ENCODE results near the gene THSD4.
"Not testable (repeated sequence)": the region's sequence is repeated elsewhere in the genome, so short reads cannot be mapped to it uniquely, and the experiment has no call there.

Gene THSD4

DNA sequence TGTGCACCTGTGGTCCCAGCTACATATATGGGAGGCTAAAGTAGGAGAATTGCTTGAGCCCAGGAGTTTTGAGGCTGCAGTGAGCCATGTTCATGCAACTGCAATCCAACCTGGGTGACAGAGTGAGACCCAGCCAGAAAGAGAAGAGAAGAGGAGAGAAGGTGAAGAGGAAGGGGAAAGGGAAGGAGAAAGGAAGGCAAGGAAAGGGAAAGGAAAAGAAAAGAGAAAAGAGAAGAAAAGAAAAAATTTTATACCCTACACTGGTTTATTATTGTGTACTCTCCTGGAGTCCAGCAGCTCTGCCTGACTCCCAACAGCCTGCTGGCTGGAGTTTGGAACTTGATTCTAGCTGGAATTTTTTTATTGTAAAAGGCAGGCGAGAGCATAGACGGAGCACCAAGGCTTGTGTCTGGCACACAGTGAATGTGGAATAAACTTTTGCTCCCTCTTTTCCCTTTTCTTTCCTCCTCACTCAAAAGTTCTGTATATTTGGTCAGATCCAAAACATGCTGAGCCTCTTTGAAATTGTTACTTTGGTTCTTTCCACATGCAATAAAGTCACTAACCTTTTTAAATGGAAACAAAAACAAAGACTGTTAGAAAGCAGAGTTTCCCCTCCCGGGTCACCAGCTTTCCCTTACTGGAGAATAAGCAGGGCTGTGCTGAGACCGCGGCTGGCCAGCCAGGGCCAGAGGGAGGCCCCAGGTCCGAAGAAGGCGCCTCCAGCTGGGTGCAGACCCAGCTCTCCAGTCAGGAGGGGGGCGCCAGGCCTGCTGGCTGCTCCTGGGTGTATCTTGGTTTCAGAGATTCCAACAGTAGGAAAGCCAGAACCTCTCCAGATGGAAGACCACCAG lies 9.9 kb downstream of the THSD4 start:
- Histone ChIP-seq H3K9me3 (ENCODE audit: severe bottlenecking) (no peaks in the 10 kb centered on the region), H3K4me3 (ENCODE audit: low read depth, low read length) (no peak overlapping the region), H3K27ac (no peak overlapping the region), H3K36me3 (no peaks in the 10 kb centered on the region), H3K27me3 (ENCODE audit: insufficient read depth, low read depth, severe bottlenecking) (no peaks in the 10 kb centered on the region)
- TF ChIP-seq, protein P1, sequence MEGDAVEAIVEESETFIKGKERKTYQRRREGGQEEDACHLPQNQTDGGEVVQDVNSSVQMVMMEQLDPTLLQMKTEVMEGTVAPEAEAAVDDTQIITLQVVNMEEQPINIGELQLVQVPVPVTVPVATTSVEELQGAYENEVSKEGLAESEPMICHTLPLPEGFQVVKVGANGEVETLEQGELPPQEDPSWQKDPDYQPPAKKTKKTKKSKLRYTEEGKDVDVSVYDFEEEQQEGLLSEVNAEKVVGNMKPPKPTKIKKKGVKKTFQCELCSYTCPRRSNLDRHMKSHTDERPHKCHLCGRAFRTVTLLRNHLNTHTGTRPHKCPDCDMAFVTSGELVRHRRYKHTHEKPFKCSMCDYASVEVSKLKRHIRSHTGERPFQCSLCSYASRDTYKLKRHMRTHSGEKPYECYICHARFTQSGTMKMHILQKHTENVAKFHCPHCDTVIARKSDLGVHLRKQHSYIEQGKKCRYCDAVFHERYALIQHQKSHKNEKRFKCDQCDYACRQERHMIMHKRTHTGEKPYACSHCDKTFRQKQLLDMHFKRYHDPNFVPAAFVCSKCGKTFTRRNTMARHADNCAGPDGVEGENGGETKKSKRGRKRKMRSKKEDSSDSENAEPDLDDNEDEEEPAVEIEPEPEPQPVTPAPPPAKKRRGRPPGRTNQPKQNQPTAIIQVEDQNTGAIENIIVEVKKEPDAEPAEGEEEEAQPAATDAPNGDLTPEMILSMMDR (IDR thresholded peaks at IDR 0.05; ENCODE audit: low read depth, low read length) = no peak
- no peak for DNase-seq

DNA sequence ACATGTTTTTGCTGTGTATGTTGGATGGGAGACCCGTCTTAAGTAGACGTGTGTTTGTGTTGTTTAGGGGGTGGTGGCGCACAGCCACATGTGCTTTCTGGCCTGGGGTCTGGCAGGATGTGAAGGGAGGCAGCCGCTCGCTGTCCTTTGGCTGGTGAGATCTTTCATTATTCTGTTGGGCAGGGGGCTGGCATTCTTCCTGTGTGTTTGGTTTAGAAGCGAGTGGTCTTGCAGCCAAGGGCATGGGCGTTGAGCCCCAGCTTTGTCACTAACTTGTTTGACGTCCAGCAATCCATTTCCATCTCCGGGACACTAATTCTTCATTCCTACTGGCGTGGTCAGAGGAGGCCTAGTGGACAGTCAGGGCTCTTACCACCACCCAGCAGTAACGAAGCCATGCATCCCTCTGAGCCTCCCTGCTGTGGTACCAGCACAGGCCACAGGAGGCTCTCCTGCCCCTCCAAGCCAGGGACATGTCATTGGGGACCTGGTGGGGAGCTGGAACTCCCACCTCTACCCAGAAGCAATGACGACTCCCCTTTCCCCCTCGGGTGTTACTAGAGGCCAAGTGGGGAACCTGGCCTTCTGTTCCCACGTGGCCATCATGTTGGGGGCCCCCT lies 10.7 kb downstream of the THSD4 start:
- TF ChIP-seq, protein P1 (IDR thresholded peaks at IDR 0.05; ENCODE audit: low read depth, low read length) = peak; percentile 71
- H3K9me3 ChIP-seq (ENCODE audit: severe bottlenecking) = no peaks in the 10 kb centered on the region
- H3K27me3 ChIP-seq (ENCODE audit: insufficient read depth, low read depth, severe bottlenecking) = no peaks in the 10 kb centered on the region
- no peak overlapping the region for H3K27ac ChIP-seq
- peak; percentile 32 for DNase-seq
- H3K4me3 ChIP-seq (ENCODE audit: low read depth, low read length) = no peak overlapping the region
- no peaks in the 10 kb centered on the region for H3K36me3 ChIP-seq

GRCh38 chr15:71127083-71127482 lies 11.8 kb downstream of the THSD4 start:
- TF ChIP-seq, protein P1 (IDR thresholded peaks at IDR 0.05; ENCODE audit: low read depth, low read length) = no peak
- no peaks in the 10 kb centered on the region for H3K36me3 ChIP-seq
- no peak for DNase-seq
- no peak overlapping the region for H3K27ac ChIP-seq
- H3K9me3 ChIP-seq (ENCODE audit: severe bottlenecking) = no peaks in the 10 kb centered on the region
- H3K4me3 ChIP-seq (ENCODE audit: low read depth, low read length) = no peak overlapping the region
- H3K27me3 ChIP-seq (ENCODE audit: insufficient read depth, low read depth, severe bottlenecking) = no peaks in the 10 kb centered on the region

- not testable (repeated sequence) for H3K9me3 ChIP-seq (ENCODE audit: severe bottlenecking); H3K4me3 ChIP-seq (ENCODE audit: low read depth, low read length); H3K36me3 ChIP-seq; DNase-seq; H3K27me3 ChIP-seq (ENCODE audit: insufficient read depth, low read depth, severe bottlenecking); H3K27ac ChIP-seq
Observed at GRCh38 chr15:71128159-71128558, 12.9 kb downstream of the THSD4 start.

DNA sequence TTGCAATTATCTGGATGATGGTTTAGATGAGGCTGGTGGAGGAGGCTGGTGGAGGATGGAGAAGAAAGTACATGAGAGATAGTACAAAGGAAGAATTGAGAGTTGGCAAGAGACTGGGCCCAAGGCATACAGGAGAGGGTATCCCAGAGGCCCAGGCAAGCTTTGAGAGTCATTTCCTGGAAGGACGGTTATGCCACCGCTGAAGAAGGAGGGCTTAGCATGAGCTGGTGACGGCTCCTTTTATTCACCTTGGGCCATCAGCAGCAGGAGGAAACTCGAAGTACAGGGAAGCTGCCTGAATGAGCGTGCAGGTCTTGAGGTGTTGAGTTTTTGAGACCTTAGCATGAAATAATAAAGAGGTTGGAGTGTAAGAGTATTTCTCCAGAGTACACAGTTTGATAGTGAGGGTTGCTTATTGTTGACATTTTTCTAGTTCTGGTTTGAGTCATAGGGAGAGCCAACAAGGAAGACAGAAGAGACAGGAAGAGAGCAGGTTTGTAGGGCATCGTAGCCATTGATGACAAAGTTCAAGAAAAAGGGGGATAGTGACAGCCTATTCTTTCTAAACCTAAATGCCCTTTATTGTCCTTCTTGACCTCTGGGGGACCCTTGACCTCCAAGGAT lies 13.8 kb downstream of the THSD4 start:
- Histone ChIP-seq H3K27ac (no peak overlapping the region), H3K9me3 (ENCODE audit: severe bottlenecking) (no peaks in the 10 kb centered on the region), H3K4me3 (ENCODE audit: low read depth, low read length) (no peak overlapping the region), H3K27me3 (ENCODE audit: insufficient read depth, low read depth, severe bottlenecking) (no peaks in the 10 kb centered on the region), H3K36me3 (no peaks in the 10 kb centered on the region)
- DNase-seq = no peak
- TF ChIP-seq, protein P1 (IDR thresholded peaks at IDR 0.05; ENCODE audit: low read depth, low read length) = no peak

GRCh38 chr15:71129669-71130068 lies 14.4 kb downstream of the THSD4 start:
- Histone ChIP-seq H3K27me3 (ENCODE audit: insufficient read depth, low read depth, severe bottlenecking) (no peaks in the 10 kb centered on the region), H3K27ac (no peak overlapping the region), H3K36me3 (no peaks in the 10 kb centered on the region), H3K4me3 (ENCODE audit: low read depth, low read length) (no peak overlapping the region), H3K9me3 (ENCODE audit: severe bottlenecking) (no peaks in the 10 kb centered on the region)
- DNase-seq = no peak
- TF ChIP-seq, protein P1 (IDR thresholded peaks at IDR 0.05; ENCODE audit: low read depth, low read length) = no peak
